HEK293 (cell line): ENCODE results near the gene PNISR.

Experiments used
- CTCF ChIA-PET: fragments of 350-600 bp; formaldehyde crosslinking; extraction: SDS; loops from one replicate; lab custom pipeline; 2021; ENCODE audit warnings: antibody characterized with exemption; lab: Yijun Ruan, JAX
- POLR2A ChIA-PET: fragments of 300-600 bp; formaldehyde crosslinking; extraction: SDS; loops from one replicate; lab custom pipeline; 2020; ENCODE audit warnings: antibody characterized with exemption, inconsistent platforms; lab: Yijun Ruan, JAX
- H3K27ac ChIP-seq: fragments of 200-500 bp; sonication (Bioruptor generic); 2 replicates; pipeline ENCODE4 v1.5.1; 2014; ENCODE audit warnings: low read depth, low read length, control low read depth, inconsistent platforms; ENCODE audit errors: extremely low read depth
- H3K36me3 ChIP-seq, 2 experiments: fragments of 200-500 bp in 1 of 2; sonication (Bioruptor generic) in 1 of 2; 1 replicate in 1 of 2; 2 replicates in 1 of 2; pipeline ENCODE4 v1.5.1; 2014 to 2017; ENCODE audit warnings: inconsistent platforms in 2 of 2, low read length in 2 of 2; ENCODE audit not compliant: control insufficient read depth in 2 of 2, insufficient read depth in 1 of 2
- H3K4me1 ChIP-seq: fragments of 200-500 bp; sonication (Bioruptor generic); 2 replicates; pipeline ENCODE4 v1.5.1; 2014; ENCODE audit warnings: mild to moderate bottlenecking, low read length, inconsistent platforms; ENCODE audit not compliant: control insufficient read depth, insufficient read depth
- H3K4me3 ChIP-seq: 2 replicates; pipeline ENCODE4 v1.5.1; 2011; ENCODE audit warnings: low read depth, mild to moderate bottlenecking, control low read depth, low read length, moderate library complexity
- H3K9me3 ChIP-seq: fragments of 200-500 bp; sonication (Bioruptor generic); 2 replicates; pipeline ENCODE4 v1.5.1; 2014; ENCODE audit warnings: low read depth, low read length, inconsistent platforms; ENCODE audit not compliant: control insufficient read depth, insufficient read depth
- HOXD13 ChIP-seq: sonication (generic); formaldehyde crosslinking; IDR thresholded peaks from 2 replicates; pipeline ENCODE4 v1.8.0; 2022; ENCODE audit warnings: missing genetic modification reagents, borderline replicate concordance
- PRDM2 ChIP-seq: fragments of 450-650 bp; formaldehyde crosslinking; IDR thresholded peaks from 2 replicates; pipeline ENCODE4 v1.5.1; 2016; ENCODE audit warnings: missing biosample characterization, missing genetic modification characterization, borderline replicate concordance
- PRDM4 ChIP-seq: fragments of 450-650 bp; formaldehyde crosslinking; IDR thresholded peaks from 2 replicates; pipeline ENCODE4 v1.5.1; 2017; ENCODE audit warnings: missing biosample characterization, missing genetic modification characterization
- SP2 ChIP-seq: fragments of 450-650 bp; formaldehyde crosslinking; IDR thresholded peaks from 2 replicates; pipeline ENCODE4 v1.5.1; 2016; ENCODE audit warnings: missing biosample characterization, missing genetic modification characterization
- SP3 ChIP-seq: fragments of 450-650 bp; formaldehyde crosslinking; IDR thresholded peaks from 2 replicates; pipeline ENCODE4 v1.5.1; 2016; ENCODE audit warnings: missing biosample characterization, missing genetic modification characterization
- YY1 ChIP-seq: fragments of 450-650 bp; formaldehyde crosslinking; IDR thresholded peaks from 2 replicates; pipeline ENCODE4 v1.5.1; 2018; ENCODE audit warnings: missing biosample characterization, missing genetic modification characterization
- ZFP69B ChIP-seq: fragments of 450-650 bp; formaldehyde crosslinking; IDR thresholded peaks from 2 replicates; pipeline ENCODE4 v1.5.1; 2016; ENCODE audit warnings: missing biosample characterization, missing genetic modification characterization
- ZNF18 ChIP-seq: fragments of 450-650 bp; formaldehyde crosslinking; IDR thresholded peaks from 2 replicates; pipeline ENCODE4 v1.5.1; 2016; ENCODE audit warnings: missing biosample characterization, missing genetic modification characterization
- ZNF335 ChIP-seq: fragments of 450-650 bp; formaldehyde crosslinking; conservative IDR thresholded peaks from 2 replicates; pipeline ENCODE4 v1.5.1; 2016; ENCODE audit warnings: missing biosample characterization, missing genetic modification characterization
- ZNF48 ChIP-seq: fragments of 450-650 bp; formaldehyde crosslinking; IDR thresholded peaks from 2 replicates; pipeline ENCODE4 v1.5.1; 2016; ENCODE audit warnings: missing biosample characterization, missing genetic modification characterization
- ZNF513 ChIP-seq: fragments of 450-650 bp; IDR thresholded peaks from 2 replicates; pipeline ENCODE4 v1.5.1; 2018; ENCODE audit warnings: missing biosample characterization, missing genetic modification characterization
- ZNF596 ChIP-seq: fragments of 450-650 bp; IDR thresholded peaks from 2 replicates; pipeline ENCODE4 v1.5.0; 2018; ENCODE audit warnings: missing biosample characterization, mild to moderate bottlenecking, missing genetic modification characterization, moderate library complexity
- ZNF600 ChIP-seq: fragments of 450-650 bp; formaldehyde crosslinking; IDR thresholded peaks from 2 replicates; pipeline ENCODE4 v1.5.1; 2016; ENCODE audit warnings: missing biosample characterization, missing genetic modification characterization
- ZNF670 ChIP-seq: fragments of 450-650 bp; formaldehyde crosslinking; IDR thresholded peaks from 2 replicates; pipeline ENCODE4 v1.5.1; 2016; ENCODE audit warnings: missing biosample characterization, missing genetic modification characterization, low read depth
- TF ChIP-seq, protein P1 (sequence below): fragments of 450-650 bp; formaldehyde crosslinking; optimal IDR thresholded peaks from 2 replicates; pipeline ENCODE3; 2016; ENCODE audit warnings: missing biosample characterization, mild to moderate bottlenecking, missing genetic modification characterization
- TF ChIP-seq, protein P2 (sequence below): fragments of 450-650 bp; formaldehyde crosslinking; IDR thresholded peaks from 2 replicates; pipeline ENCODE4 v1.5.1; 2016; ENCODE audit warnings: missing biosample characterization, missing genetic modification characterization

Gene PNISR

GRCh38 chr6:99349171-99350141, 75.7 kb downstream of the PNISR start, which contains the start of gene FAXC:
Gene FAXC, minus strand, starts transcription at chr6:99349674. Its CDS starts 302 bp downstream, at chr6:99349372.
- POLR2A ChIA-PET = interaction anchor here (0.6 to 3.1 kb wide), 13 partner anchors 12 to 219 kb away, joined by 3 to 29 read pairs (median 4); partner anchors contain the start of genes CCNC and COQ3
- H3K9me3 ChIP-seq = no peaks in the 10 kb centered on the region
- H3K27ac ChIP-seq = peak within 1 kb of the TSS; percentile 83; the same call in 1 of the 2 replicates
- CTCF ChIA-PET = interaction anchor here (0.5 to 10.1 kb wide), 9 partner anchors 11 to 85 kb away, joined by 3 to 125 read pairs (median 4); no protein-coding TSS in a partner anchor
- no peaks in the 10 kb centered on the region; a peak in 1 of 3 replicates for H3K36me3 ChIP-seq
- H3K4me1 ChIP-seq = peaks cover 5% of the 10 kb centered on the region; the same call in 1 of the 2 replicates
- peak within 1 kb of the TSS; percentile 62 for H3K4me3 ChIP-seq
- TF ChIP-seq YY1 (tag by site-specific recombination) (no peak; the same call in 1 of the 2 replicates), ZNF670 (tag by site-specific recombination) (no peak), ZNF596 (tag by site-specific recombination) (0 out of 2 replicates have a peak, but pooled peaks have one; percentile 38), ZNF335 (tag by site-specific recombination) (peak; percentile 7), ZNF513 (tag by site-specific recombination) (peak; percentile 87), HOXD13 (no peak), ZNF600 (tag by site-specific recombination) (peak; percentile 90), SP3 (tag by site-specific recombination) (no peak), ZNF18 (tag by site-specific recombination) (no peak), SP2 (tag by site-specific recombination) (0 out of 2 replicates have a peak, but pooled peaks have one; percentile 18), ZNF48 (tag by site-specific recombination) (no peak), ZFP69B (tag by site-specific recombination) (peak; percentile 28; the same call in 1 of the 2 replicates), PRDM4 (tag by site-specific recombination) (no peak), PRDM2 (tag by site-specific recombination) (no peak)
- TF ChIP-seq, protein P1, sequence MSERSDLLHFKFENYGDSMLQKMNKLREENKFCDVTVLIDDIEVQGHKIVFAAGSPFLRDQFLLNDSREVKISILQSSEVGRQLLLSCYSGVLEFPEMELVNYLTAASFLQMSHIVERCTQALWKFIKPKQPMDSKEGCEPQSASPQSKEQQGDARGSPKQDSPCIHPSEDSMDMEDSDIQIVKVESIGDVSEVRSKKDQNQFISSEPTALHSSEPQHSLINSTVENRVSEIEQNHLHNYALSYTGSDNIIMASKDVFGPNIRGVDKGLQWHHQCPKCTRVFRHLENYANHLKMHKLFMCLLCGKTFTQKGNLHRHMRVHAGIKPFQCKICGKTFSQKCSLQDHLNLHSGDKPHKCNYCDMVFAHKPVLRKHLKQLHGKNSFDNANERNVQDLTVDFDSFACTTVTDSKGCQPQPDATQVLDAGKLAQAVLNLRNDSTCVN (tag by site-specific recombination) = peak; percentile 82
- TF ChIP-seq, protein P2, sequence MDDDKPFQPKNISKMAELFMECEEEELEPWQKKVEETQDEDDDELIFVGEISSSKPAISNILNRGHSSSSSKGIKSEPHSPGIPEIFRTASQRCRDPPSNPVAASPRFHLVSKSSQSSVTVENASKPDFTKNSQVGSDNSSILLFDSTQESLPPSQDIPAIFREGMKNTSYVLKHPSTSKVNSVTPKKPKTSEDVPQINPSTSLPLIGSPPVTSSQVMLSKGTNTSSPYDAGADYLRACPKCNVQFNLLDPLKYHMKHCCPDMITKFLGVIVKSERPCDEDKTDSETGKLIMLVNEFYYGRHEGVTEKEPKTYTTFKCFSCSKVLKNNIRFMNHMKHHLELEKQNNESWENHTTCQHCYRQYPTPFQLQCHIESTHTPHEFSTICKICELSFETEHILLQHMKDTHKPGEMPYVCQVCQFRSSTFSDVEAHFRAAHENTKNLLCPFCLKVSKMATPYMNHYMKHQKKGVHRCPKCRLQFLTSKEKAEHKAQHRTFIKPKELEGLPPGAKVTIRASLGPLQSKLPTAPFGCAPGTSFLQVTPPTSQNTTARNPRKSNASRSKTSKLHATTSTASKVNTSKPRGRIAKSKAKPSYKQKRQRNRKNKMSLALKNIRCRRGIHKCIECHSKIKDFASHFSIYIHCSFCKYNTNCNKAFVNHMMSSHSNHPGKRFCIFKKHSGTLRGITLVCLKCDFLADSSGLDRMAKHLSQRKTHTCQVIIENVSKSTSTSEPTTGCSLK = no peak
